Measurements from ENCODE around the gene FYB1. TPM values are rescaled to one million over a fixed set of nuclear protein-coding genes. Genes with fewer than 3 reads are reported as not detected.

Gene FYB1
- total RNA-seq, 1 experiment from 2014 or later: not detected

GRCh38 chr5:39169081-39169480, 50.3 kb downstream of the FYB1 start:
- Mint-ChIP-seq H3K4me3 (no peak overlapping the region), H3K27ac (no peak overlapping the region), H3K9me3 (peaks cover 0 to 6% of the 10 kb centered on the region in 2 experiments; a peak in 2 of 5 replicates), H3K36me3 (ENCODE audit: insufficient read depth in 1 of 3, low read depth in 3 of 3) (no peaks in the 10 kb centered on the region), H3K4me1 (peaks cover 5% of the 10 kb centered on the region in 2 experiments), H3K27me3 (ENCODE audit: low read depth) (no peaks in the 10 kb centered on the region)
- WGBS (ENCODE audit: extremely low coverage, insufficient read length, low lambda C conversion rate): no CpG with 5 or more reads among the region's 4 CpGs
- H2BK12ac ChIP-seq (ENCODE audit: insufficient read length, low read depth, low read length): no peak overlapping the region
- no peak overlapping the region for H3K27ac ChIP-seq (ENCODE audit: insufficient read length, low read depth, low read length)
- H2BK20ac ChIP-seq (ENCODE audit: low read depth, low read length, poor library complexity, severe bottlenecking): no peak overlapping the region
- H3K23ac ChIP-seq (ENCODE audit: insufficient read length, low read depth, low read length): no peak overlapping the region
- no peak overlapping the region for H3K9ac ChIP-seq (ENCODE audit: extremely low read depth, insufficient read length, low read length)
- no peak for DNase-seq
- no peak overlapping the region for H2AFZ ChIP-seq (ENCODE audit: low read length)
- no peaks in the 10 kb centered on the region for H4K20me1 ChIP-seq (ENCODE audit: control insufficient read depth, insufficient read depth, insufficient read length)
- H2BK120ac ChIP-seq (ENCODE audit: low read depth, low read length, poor library complexity, severe bottlenecking): no peak overlapping the region
- no peak overlapping the region for H3T11ph ChIP-seq (ENCODE audit: low read length)
- H3K79me2 ChIP-seq (ENCODE audit: insufficient read depth, low read length): no peaks in the 10 kb centered on the region
- no peaks in the 10 kb centered on the region for H3K9me3 ChIP-seq (ENCODE audit: control insufficient read depth, low read depth, low read length)
- H4K91ac ChIP-seq (ENCODE audit: insufficient read length, low read depth, low read length): no peak overlapping the region
- H3K18ac ChIP-seq (ENCODE audit: insufficient read length, low read depth, low read length): no peak overlapping the region
- H3K56ac ChIP-seq (ENCODE audit: insufficient read length, low read depth, low read length): no peak overlapping the region
- no peak overlapping the region for H3K4me2 ChIP-seq (ENCODE audit: insufficient read depth, insufficient read length, low read length)
- TF ChIP-seq CTCF (conservative IDR thresholded peaks at IDR 0.05): no peak
- H4K5ac ChIP-seq (ENCODE audit: insufficient read length, low read depth, low read length): no peak overlapping the region
- no peak overlapping the region for H4K8ac ChIP-seq (replicated peaks; ENCODE audit: insufficient read length, low read depth, low read length)
- no peaks in the 10 kb centered on the region for H3K4me1 ChIP-seq (ENCODE audit: insufficient read depth, low read length)
- H3K79me1 ChIP-seq (ENCODE audit: insufficient read depth, low read depth, low read length, poor library complexity, severe bottlenecking): no peaks in the 10 kb centered on the region
- H2BK5ac ChIP-seq (ENCODE audit: insufficient read length, low read length): no peak overlapping the region
- no peak overlapping the region for H2AK5ac ChIP-seq (ENCODE audit: insufficient read length, low read length)
- no peak overlapping the region for H2BK15ac ChIP-seq (ENCODE audit: low read depth, low read length)
- H3K23me2 ChIP-seq (ENCODE audit: insufficient read length, low read depth, low read length, poor library complexity, severe bottlenecking): no peaks in the 10 kb centered on the region
- no peaks in the 10 kb centered on the region for H3K27me3 ChIP-seq (ENCODE audit: insufficient read depth, low read length)
- no peak overlapping the region for H3K4ac ChIP-seq (ENCODE audit: low read depth, low read length)
- no peak overlapping the region for H3K14ac ChIP-seq (ENCODE audit: insufficient read depth, low read length)

Data from H9 (cell line).